Measurements from ENCODE around the gene SOS1. TPM values are rescaled to one million over a fixed set of nuclear protein-coding genes. Genes with fewer than 3 reads are reported as not detected.
A peak's percentile ranks its signal among the peaks of the same experiment; 100 is the strongest.

Gene SOS1
- total RNA-seq, 1 experiment from 2014 or later = 28.4 TPM

- Mint-ChIP-seq H3K27me3 (ENCODE audit: low read depth) (peaks cover 54% of the 10 kb centered on the region), H3K36me3 (0 out of 2 replicates have a peak, but pooled peaks cover 8% of the 10 kb centered on the region), H3K27ac (no peak overlapping the region), H3K4me3 (peak overlapping the region; percentile 51), H3K9me3 (peaks cover 17% of the 10 kb centered on the region), H3K4me1 (peaks cover 5% of the 10 kb centered on the region; the same call in 1 of the 2 replicates)
- CTCF ChIA-PET = interaction anchor here (1.3 to 3.7 kb wide), 4 partner anchors 12 to 268 kb away, joined by 4 to 44 read pairs (median 6); partner anchors contain the start of gene SOS1
- DNase-seq (ENCODE audit: low spot score) = peak; percentile 75
- POLR2A ChIA-PET = no interaction called here
- peak; percentile 88 for ATAC-seq
- TF ChIP-seq ZNF532 (CRISPR knock-in tag; IDR thresholded peaks at IDR 0.05; ENCODE audit: borderline replicate concordance) (no peak), ZNF425 (CRISPR knock-in tag; conservative IDR thresholded peaks at IDR 0.05) (no peak), IRF2 (CRISPR knock-in tag; IDR thresholded peaks at IDR 0.05; ENCODE audit: borderline replicate concordance, low read depth) (no peak), OVOL2 (CRISPR knock-in tag; IDR thresholded peaks at IDR 0.05; ENCODE audit: borderline replicate concordance) (no peak), PRDM15 (CRISPR knock-in tag; IDR thresholded peaks at IDR 0.05) (peak; percentile 71), MLX (CRISPR knock-in tag; IDR thresholded peaks at IDR 0.05) (peak; percentile 32; the same call in 1 of the 2 replicates), EMX1 (CRISPR knock-in tag; IDR thresholded peaks at IDR 0.05) (no peak), ETV6 (CRISPR knock-in tag; IDR thresholded peaks at IDR 0.05) (peak; percentile 98), ESRRA (CRISPR knock-in tag; IDR thresholded peaks at IDR 0.05; ENCODE audit: borderline replicate concordance) (peak; percentile 90), TEAD4 (CRISPR knock-in tag; IDR thresholded peaks at IDR 0.05) (peak; percentile 92), CDX4 (CRISPR knock-in tag; IDR thresholded peaks at IDR 0.05; ENCODE audit: borderline replicate concordance) (no peak), HMGA2 (CRISPR knock-in tag; IDR thresholded peaks at IDR 0.05) (no peak), ATF3 (CRISPR knock-in tag; conservative IDR thresholded peaks at IDR 0.05) (no peak), ELF4 (CRISPR knock-in tag; IDR thresholded peaks at IDR 0.05; ENCODE audit: low read depth) (peak; percentile 90; the same call in 1 of the 2 replicates), NR1H2 (CRISPR knock-in tag; IDR thresholded peaks at IDR 0.05) (peak; percentile 85), NFYB (CRISPR knock-in tag; conservative IDR thresholded peaks at IDR 0.05; ENCODE audit: low read depth) (peak; percentile 59), MXD4 (CRISPR knock-in tag; IDR thresholded peaks at IDR 0.05; ENCODE audit: borderline replicate concordance) (no peak), JUN (CRISPR knock-in tag; IDR thresholded peaks at IDR 0.05) (peak; percentile 97), AFF4 (CRISPR knock-in tag; IDR thresholded peaks at IDR 0.05; ENCODE audit: borderline replicate concordance) (peak; percentile 88; the same call in 1 of the 2 replicates), ZNF416 (CRISPR knock-in tag; IDR thresholded peaks at IDR 0.05) (no peak)
These were observed 160.8 kb downstream of the SOS1 start for GRCh38 chr2:38959938-38960608.

Measured in WTC11 (cell line).